Mesendoderm (in vitro differentiated cells): ENCODE results near the gene LMF2.

Experiments
- DNase-seq: peaks from one replicate; pipeline ENCODE4 v3.0.0; 2013
- H2AK5ac ChIP-seq: 2 replicates; pipeline ENCODE4 v1.6.1; 2013; ENCODE audit warnings: low read length, inconsistent platforms
- H2BK120ac ChIP-seq: 2 replicates; pipeline ENCODE4 v1.6.1; 2013; ENCODE audit warnings: low read depth, mild to moderate bottlenecking, low read length, moderate library complexity, mixed read lengths
- H2BK15ac ChIP-seq: replicated peaks from 2 replicates; pipeline ENCODE4 v1.6.1; 2013; ENCODE audit warnings: low read depth, mild to moderate bottlenecking, moderate library complexity
- H2BK5ac ChIP-seq: 2 replicates; pipeline ENCODE4 v1.6.1; 2013; ENCODE audit warnings: low read length, inconsistent platforms
- H3K18ac ChIP-seq: 2 replicates; pipeline ENCODE4 v1.6.1; 2013; ENCODE audit warnings: mild to moderate bottlenecking, low read length, mixed read lengths
- H3K23ac ChIP-seq: one replicate; pipeline ENCODE4 v1.6.1; 2013; ENCODE audit warnings: low read length
- H3K27ac ChIP-seq: 2 replicates; pipeline ENCODE4 v1.5.1; 2013; ENCODE audit warnings: low read depth, mild to moderate bottlenecking, inconsistent platforms, low read length, moderate library complexity
- H3K27me3 ChIP-seq: 2 replicates; pipeline ENCODE4 v1.6.1; 2013; ENCODE audit warnings: low read length, control low read depth, mild to moderate bottlenecking, inconsistent platforms; ENCODE audit not compliant: insufficient read depth, poor library complexity
- H3K36me3 ChIP-seq: 2 replicates; pipeline ENCODE4 v1.6.1; 2013; ENCODE audit warnings: low read length, inconsistent platforms; ENCODE audit not compliant: control insufficient read depth, insufficient read depth
- H3K4ac ChIP-seq: one replicate; pipeline ENCODE4 v1.6.1; 2013; ENCODE audit warnings: low read depth, mild to moderate bottlenecking, low read length, moderate library complexity
- H3K4me1 ChIP-seq: 2 replicates; pipeline ENCODE4 v1.6.1; 2013; ENCODE audit warnings: low read depth, low read length, inconsistent platforms; ENCODE audit not compliant: control insufficient read depth
- H3K4me2 ChIP-seq: 2 replicates; pipeline ENCODE4 v1.6.1; 2013; ENCODE audit warnings: low read length
- H3K4me3 ChIP-seq: 2 replicates; pipeline ENCODE4 v1.5.1; 2013; ENCODE audit warnings: mild to moderate bottlenecking, low read length
- H3K56ac ChIP-seq: one replicate; pipeline ENCODE4 v1.6.1; 2013; ENCODE audit warnings: low read length
- H3K79me1 ChIP-seq: 2 replicates; pipeline ENCODE4 v1.6.1; 2013; ENCODE audit warnings: low read length, inconsistent platforms
- H3K79me2 ChIP-seq: 2 replicates; pipeline ENCODE4 v1.6.1; 2013; ENCODE audit warnings: mild to moderate bottlenecking, low read length; ENCODE audit not compliant: control insufficient read depth, insufficient read depth
- H3K9ac ChIP-seq: 2 replicates; pipeline ENCODE4 v1.6.1; 2013; ENCODE audit warnings: low read length, inconsistent platforms
- H4K5ac ChIP-seq: one replicate; pipeline ENCODE4 v1.6.1; 2013; ENCODE audit warnings: low read length
- H4K8ac ChIP-seq: one replicate; pipeline ENCODE4 v1.6.1; 2013; ENCODE audit warnings: low read depth, mild to moderate bottlenecking, control low read depth, low read length, moderate library complexity
- WGBS: extraction: QIAGEN DNeasy Blood & Tissue Kit; methylation state at CpG from one replicate; pipeline ENCODE4 v1.1.7; 2013; ENCODE audit warnings: low lambda C conversion rate, missing lambda C conversion rate; ENCODE audit not compliant: insufficient coverage; ENCODE audit errors: extremely low coverage; 5-methylcytosine and 5-hydroxymethylcytosine counted together

Gene LMF2

DNA sequence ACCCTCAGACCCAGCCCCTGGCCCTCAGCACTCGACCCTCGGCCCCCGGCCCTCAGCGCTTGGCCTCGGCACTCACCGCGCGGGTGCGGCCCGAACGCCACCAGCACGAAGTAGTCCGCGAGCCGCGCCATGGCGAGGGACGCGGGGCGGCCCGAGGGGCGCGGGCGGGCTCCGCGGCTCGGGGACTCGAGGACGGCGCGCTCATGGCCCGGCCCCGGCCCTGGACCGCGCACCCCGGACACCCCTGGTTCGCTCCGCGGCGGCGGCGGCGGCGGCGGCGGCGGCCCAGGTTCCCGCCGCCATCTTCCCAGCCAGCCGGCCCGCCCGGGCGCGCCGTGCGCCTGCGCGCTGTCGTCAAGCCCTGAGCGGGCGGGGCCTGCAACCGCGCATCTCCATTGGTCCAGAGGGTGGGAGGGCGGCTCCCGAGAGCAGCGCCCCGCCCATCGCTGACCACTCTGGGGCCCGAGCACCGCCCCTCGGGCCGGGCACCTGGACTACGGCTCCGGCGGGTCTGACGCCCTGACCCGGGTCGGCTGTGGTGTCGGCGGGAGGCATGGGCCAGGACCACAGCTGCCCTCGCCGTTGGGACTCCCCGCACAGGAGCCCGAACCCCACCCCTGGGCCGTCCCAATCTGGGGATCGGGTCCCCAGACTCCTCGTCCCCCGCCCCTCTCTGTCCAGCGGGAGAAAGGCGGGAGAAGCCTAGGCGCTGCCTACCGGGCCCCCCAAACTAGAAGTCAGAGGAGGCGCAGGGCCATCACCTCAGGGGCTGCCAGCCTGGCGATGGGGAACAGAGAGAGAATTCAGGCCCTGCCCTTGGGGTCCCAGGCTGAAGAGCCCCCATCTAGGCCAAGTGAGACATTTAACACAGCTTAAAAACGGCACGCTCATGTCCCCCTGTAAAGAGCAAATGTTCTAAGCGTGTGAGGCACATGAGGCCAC lies 32.5 kb downstream of the LMF2 start, which contains the start of gene SBF1:
Gene SBF1 (minus strand): TSS at position 326 of the 942 bp plus-strand sequence. CDS start 195 bp downstream, at position 131.
- no peak within 1 kb of the TSS for H2BK120ac ChIP-seq
- peaks cover 39% of the 10 kb centered on the region for H3K79me2 ChIP-seq
- H3K27ac ChIP-seq, result peak within 1 kb of the TSS; percentile 22
- no peak within 1 kb of the TSS for H2BK15ac ChIP-seq
- H2BK5ac ChIP-seq, result no peak within 1 kb of the TSS
- peak within 1 kb of the TSS; percentile 66 for H4K8ac ChIP-seq
- H3K4me3 ChIP-seq, result peak within 1 kb of the TSS; percentile 67
- H3K4ac ChIP-seq, result peak within 1 kb of the TSS; percentile 57
- peak within 1 kb of the TSS; percentile 92 for H3K4me2 ChIP-seq
- H3K79me1 ChIP-seq, result peaks cover 25% of the 10 kb centered on the region
- no peaks in the 10 kb centered on the region for H3K36me3 ChIP-seq
- peak within 1 kb of the TSS; percentile 91 for H3K56ac ChIP-seq
- no peak within 1 kb of the TSS for H4K5ac ChIP-seq
- peak within 1 kb of the TSS; percentile 54 for H2AK5ac ChIP-seq
- H3K4me1 ChIP-seq, result peaks cover 11% of the 10 kb centered on the region
- peak within 1 kb of the TSS; percentile 86 for H3K9ac ChIP-seq
- peak; percentile 92 for DNase-seq
- WGBS, result no CpG with 5 or more reads among the region's 97 CpGs
- H3K18ac ChIP-seq, result peak within 1 kb of the TSS; percentile 75
- H3K27me3 ChIP-seq, result no peaks in the 10 kb centered on the region
- H3K23ac ChIP-seq, result peak within 1 kb of the TSS; percentile 95

DNA sequence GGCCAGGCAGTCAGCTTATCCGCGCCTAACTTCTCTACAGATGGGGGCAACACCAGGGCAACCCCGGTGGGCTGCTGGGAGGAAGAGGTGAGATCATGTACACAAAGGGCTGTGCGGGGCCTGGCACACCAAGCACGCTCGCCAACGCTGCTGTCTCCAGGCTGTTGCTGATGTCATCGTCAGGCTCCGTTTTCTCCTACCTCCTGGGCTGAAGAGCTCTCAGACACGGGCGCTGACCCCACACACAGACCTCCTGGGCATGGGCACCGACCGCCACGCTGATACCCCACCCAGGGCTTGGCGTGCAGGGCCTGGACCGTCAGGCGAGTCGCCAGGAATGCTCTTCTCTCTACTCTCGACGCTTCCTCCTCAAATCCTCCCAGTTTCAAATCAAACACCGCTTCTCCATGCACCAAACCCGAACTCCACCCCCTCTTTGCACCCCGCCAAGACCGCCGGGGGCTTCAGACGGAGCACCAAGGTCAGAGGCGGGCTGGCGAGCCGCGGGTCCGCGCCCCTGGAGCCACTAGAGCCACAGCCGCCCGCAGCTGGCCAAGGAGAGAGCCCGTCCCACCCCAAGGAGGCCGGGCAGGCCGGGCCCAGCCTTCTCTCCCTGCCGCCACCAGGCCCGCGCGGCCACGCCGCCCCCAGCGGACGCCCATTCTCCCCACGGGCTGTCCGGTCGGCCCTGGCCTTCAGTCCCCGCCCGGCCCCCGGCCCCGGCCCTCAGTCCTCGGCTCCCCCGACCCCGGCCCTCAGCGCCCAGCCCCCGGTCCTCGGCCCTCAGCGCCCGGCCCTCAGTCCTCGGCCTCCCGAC lies 33.4 kb downstream of the LMF2 start:
- Histone ChIP-seq H2BK15ac (no peak overlapping the region), H3K23ac (no peak overlapping the region), H3K79me1 (peaks cover 29% of the 10 kb centered on the region), H4K5ac (no peak overlapping the region), H3K4ac (peak overlapping the region; percentile 57), H2AK5ac (no peak overlapping the region), H4K8ac (peak overlapping the region; percentile 31), H3K18ac (peak overlapping the region; percentile 34), H3K4me3 (peak overlapping the region; percentile 58), H2BK5ac (no peak overlapping the region), H3K56ac (peak overlapping the region; percentile 91), H3K79me2 (peaks cover 43% of the 10 kb centered on the region), H3K27me3 (no peaks in the 10 kb centered on the region), H3K27ac (no peak overlapping the region), H3K36me3 (no peaks in the 10 kb centered on the region), H3K4me2 (peak overlapping the region; percentile 92), H3K9ac (peak overlapping the region; percentile 85), H3K4me1 (peaks cover 15% of the 10 kb centered on the region), H2BK120ac (no peak overlapping the region)
- DNase-seq, result no peak
- no CpG with 5 or more reads among the region's 62 CpGs for WGBS

DNA sequence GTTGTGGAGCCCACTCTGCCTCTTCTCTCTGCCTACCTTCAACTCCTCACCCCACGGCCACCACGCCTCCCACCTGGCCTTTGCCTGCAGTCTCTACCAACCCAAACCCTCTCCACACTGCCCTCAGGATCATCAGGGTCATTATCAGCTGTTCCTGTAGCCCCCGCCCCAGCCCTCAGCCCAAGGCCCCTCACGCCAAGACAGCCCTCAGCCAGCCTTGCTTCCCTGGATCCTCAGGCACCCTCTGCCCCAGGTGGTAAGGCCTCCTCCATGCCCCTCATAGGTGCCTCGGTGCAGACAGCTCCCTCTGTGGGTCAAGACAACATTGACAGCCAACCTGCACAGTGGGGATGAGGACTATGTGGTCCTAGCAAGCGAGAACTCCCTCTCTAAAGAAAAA lies 34.4 kb downstream of the LMF2 start:
- H4K5ac ChIP-seq, result no peak overlapping the region

DNA sequence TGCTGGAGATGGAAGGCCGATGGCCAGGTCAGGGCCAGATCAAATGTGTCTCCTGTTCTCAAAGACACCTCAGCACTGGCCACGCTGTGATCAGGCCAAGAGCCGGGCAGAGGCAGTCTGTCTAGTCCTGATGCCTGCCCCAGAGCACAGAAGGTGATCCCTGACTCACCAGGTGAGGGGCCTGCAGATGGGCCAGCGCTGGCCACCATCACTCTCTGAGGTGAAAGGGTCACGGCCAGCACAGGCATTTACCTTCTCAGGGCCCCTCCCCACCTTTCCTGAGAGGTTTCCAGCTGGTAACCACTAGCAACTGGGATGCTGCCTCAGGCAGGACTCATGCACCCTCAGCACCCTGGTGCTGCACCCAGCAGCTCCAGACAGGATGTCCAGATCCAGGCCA lies 35.5 kb downstream of the LMF2 start:
- H3K4me2 ChIP-seq, result no peak overlapping the region
- no peak overlapping the region for H3K4me3 ChIP-seq
- WGBS, result no CpG with 5 or more reads among the region's 5 CpGs
- peaks cover 32% of the 10 kb centered on the region for H3K79me1 ChIP-seq
- no peak for DNase-seq
- no peak overlapping the region for H3K9ac ChIP-seq
- no peak overlapping the region for H2AK5ac ChIP-seq
- peaks cover 15% of the 10 kb centered on the region for H3K4me1 ChIP-seq
- H3K79me2 ChIP-seq, result peaks cover 56% of the 10 kb centered on the region
- no peak overlapping the region for H3K18ac ChIP-seq
- H3K36me3 ChIP-seq, result peaks cover 1% of the 10 kb centered on the region
- H3K23ac ChIP-seq, result no peak overlapping the region
- no peak overlapping the region for H3K27ac ChIP-seq
- H4K8ac ChIP-seq, result no peak overlapping the region
- H2BK120ac ChIP-seq, result no peak overlapping the region
- H2BK15ac ChIP-seq, result no peak overlapping the region
- H3K4ac ChIP-seq, result no peak overlapping the region
- H2BK5ac ChIP-seq, result no peak overlapping the region
- no peak overlapping the region for H4K5ac ChIP-seq
- H3K27me3 ChIP-seq, result no peaks in the 10 kb centered on the region
- H3K56ac ChIP-seq, result peak overlapping the region; percentile 1

More for the DNA sequence above, 34.4 kb downstream of the LMF2 start:
- Histone ChIP-seq H3K18ac (no peak overlapping the region), H3K4me3 (no peak overlapping the region), H3K4me2 (no peak overlapping the region), H3K79me2 (peaks cover 53% of the 10 kb centered on the region), H2AK5ac (no peak overlapping the region), H3K9ac (no peak overlapping the region), H3K23ac (no peak overlapping the region), H4K8ac (no peak overlapping the region), H3K27me3 (no peaks in the 10 kb centered on the region), H2BK15ac (no peak overlapping the region), H2BK120ac (no peak overlapping the region), H3K36me3 (no peaks in the 10 kb centered on the region), H2BK5ac (no peak overlapping the region), H3K79me1 (peaks cover 32% of the 10 kb centered on the region), H3K56ac (no peak overlapping the region), H3K4me1 (peaks cover 15% of the 10 kb centered on the region), H3K4ac (no peak overlapping the region), H3K27ac (no peak overlapping the region)
- no CpG with 5 or more reads among the region's 6 CpGs for WGBS
- DNase-seq, result peak; percentile 51

DNA sequence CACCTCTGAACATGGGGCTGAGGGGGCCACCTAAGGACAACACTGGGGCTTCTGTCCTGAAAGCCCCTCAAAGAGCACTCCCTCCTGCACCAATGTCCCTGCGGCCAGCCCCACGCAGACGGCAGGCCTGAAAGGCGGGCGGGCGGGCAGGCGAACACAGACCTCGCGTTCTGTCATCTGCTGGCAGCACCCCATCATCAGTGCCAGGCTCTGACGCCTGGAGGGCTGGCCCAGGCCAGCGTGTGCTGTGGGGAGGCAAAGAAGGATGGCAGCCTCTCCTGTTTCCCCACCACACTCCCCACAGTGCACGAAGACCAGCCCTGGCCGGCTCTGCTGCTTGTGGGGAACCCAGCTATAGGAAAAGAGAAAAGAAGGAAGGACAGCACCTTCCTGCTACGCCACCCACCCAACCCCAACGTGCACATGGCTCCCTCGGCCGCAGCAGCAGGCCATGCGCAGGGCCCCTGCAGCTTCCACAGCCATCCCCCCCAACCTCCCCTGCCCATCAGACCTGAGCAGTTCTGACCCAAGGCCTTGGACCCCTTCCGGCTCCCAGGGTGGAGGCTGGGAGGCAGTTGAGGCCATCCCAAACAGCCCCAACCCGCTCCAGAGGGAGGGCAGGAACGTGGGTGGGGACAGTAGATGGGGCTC lies 36.2 kb downstream of the LMF2 start:
- Histone ChIP-seq H2BK15ac (no peak overlapping the region), H3K79me1 (peaks cover 32% of the 10 kb centered on the region), H3K4me3 (no peak overlapping the region), H3K18ac (no peak overlapping the region), H2BK120ac (no peak overlapping the region), H3K4me1 (peaks cover 15% of the 10 kb centered on the region), H3K23ac (no peak overlapping the region), H4K8ac (no peak overlapping the region), H2BK5ac (no peak overlapping the region), H3K56ac (no peak overlapping the region), H3K4me2 (no peak overlapping the region), H3K27ac (no peak overlapping the region), H3K9ac (no peak overlapping the region), H3K79me2 (peaks cover 56% of the 10 kb centered on the region), H4K5ac (no peak overlapping the region), H3K4ac (no peak overlapping the region), H3K36me3 (peaks cover 2% of the 10 kb centered on the region), H2AK5ac (no peak overlapping the region), H3K27me3 (no peaks in the 10 kb centered on the region)
- DNase-seq, result no peak
- no CpG with 5 or more reads among the region's 21 CpGs for WGBS
